Hematopoietic multipotent progenitor cell treated with erythropoietin and hydrocortisone succinate and interleukin-3 and kit ligand, for 6 days (in vitro differentiated cells): ENCODE measurements around the gene HES4.

Experiments used
- DNase-seq: peaks from one replicate; pipeline ENCODE4 v3.0.0-alpha.2; 2015

Gene HES4

GRCh38 chr1:965526-966134 lies 34.3 kb downstream of the HES4 start:
- no peak for DNase-seq

GRCh38 chr1:964691-965525 lies 35.0 kb downstream of the HES4 start:
- DNase-seq: no peak

GRCh38 chr1:963746-964525 lies 36.0 kb downstream of the HES4 start:
- DNase-seq: no peak

GRCh38 chr1:963301-963651 lies 36.6 kb downstream of the HES4 start:
- no peak for DNase-seq

GRCh38 chr1:962381-963300 lies 37.3 kb downstream of the HES4 start:
- DNase-seq: no peak

GRCh38 chr1:961132-961669 lies 38.7 kb downstream of the HES4 start:
- no peak for DNase-seq

- peak; percentile 83 for DNase-seq
Observed at GRCh38 chr1:960363-961131, 39.4 kb downstream of the HES4 start, which contains the start of gene KLHL17. KLHL17 (plus strand) TSS chr1:960584; CDS start chr1:960694, 110 bp downstream.

GRCh38 chr1:959731-960362 lies 40.0 kb downstream of the HES4 start:
- DNase-seq: no peak

- peak; percentile 92 for DNase-seq
Observed at GRCh38 chr1:958823-959730, 40.8 kb downstream of the HES4 start, which contains the start of gene NOC2L. NOC2L (minus strand) TSS chr1:959256; CDS start chr1:959240, 16 bp downstream.

- DNase-seq: no peak
Observed at GRCh38 chr1:956636-957035, 43.3 kb downstream of the HES4 start.

GRCh38 chr1:955474-955873 lies 44.4 kb downstream of the HES4 start:
- DNase-seq: peak; percentile 23

GRCh38 chr1:954927-955326 lies 45.0 kb downstream of the HES4 start:
- DNase-seq: no peak

GRCh38 chr1:953524-954320 lies 46.2 kb downstream of the HES4 start:
- no peak for DNase-seq

- no peak for DNase-seq
Observed at GRCh38 chr1:952603-953002, 47.3 kb downstream of the HES4 start.

GRCh38 chr1:952201-952600 lies 47.7 kb downstream of the HES4 start:
- DNase-seq: no peak

GRCh38 chr1:951364-951763 lies 48.5 kb downstream of the HES4 start:
- DNase-seq: no peak

GRCh38 chr1:950881-951280 lies 49.0 kb downstream of the HES4 start:
- no peak for DNase-seq

GRCh38 chr1:950268-950667 lies 49.6 kb downstream of the HES4 start:
- DNase-seq: no peak
